Ascending aorta (tissue), 2 donors: ENCODE results near the gene COL6A2. TPM values are rescaled to one million over a fixed set of nuclear protein-coding genes. Genes with fewer than 3 reads are reported as not detected.

Experiments
- DNase-seq, 2 donors: peaks; one replicate each; pipeline ENCODE4 v3.0.0-alpha.2; 2019; ENCODE audit warnings: low spot score in 2 of 2
- H3K27ac ChIP-seq, 2 donors: fragments of 200-600 bp; sonication (generic); one replicate each; pipeline ENCODE4 v1.5.1; 2016 to 2017; ENCODE audit warnings: mild to moderate bottlenecking in 1 of 2
- H3K27me3 ChIP-seq: fragments of 200-600 bp; sonication (generic); one replicate; pipeline ENCODE4 v1.5.1; 2017
- H3K36me3 ChIP-seq, 2 donors: fragments of 200-600 bp; sonication (generic); one replicate each; pipeline ENCODE4 v1.5.1; 2016
- H3K4me1 ChIP-seq, 2 donors: fragments of 200-600 bp; sonication (generic); one replicate each; pipeline ENCODE4 v1.5.1; 2016 to 2017; ENCODE audit warnings: mild to moderate bottlenecking in 1 of 2
- H3K4me3 ChIP-seq, 2 donors: fragments of 200-600 bp; sonication (generic); one replicate each; pipeline ENCODE4 v1.5.1; 2016 to 2017; ENCODE audit warnings: mild to moderate bottlenecking in 1 of 2
- H3K9me3 ChIP-seq, 2 donors: fragments of 200-600 bp; sonication (generic); one replicate each; pipeline ENCODE4 v1.5.1; 2016
- intact Hi-C: fragments of 100-400 bp; cut with DNase I; formaldehyde crosslinking; loops from one replicate; pipeline ENCODE4 v1.15.1; 2023
- total RNA-seq: library from RNA; depleted of rRNA; stranded (reverse); fragments of >200 nt; gene quantifications from one replicate; pipeline ENCODE4 v1.1.0, GENCODE V29; 2016
- TF ChIP-seq, protein P1 (sequence below), 3 experiments: fragments of 200-600 bp in 2 of 3; fragments of 450-650 bp in 1 of 3; sonication (generic) in 2 of 3; IDR thresholded peaks; one replicate each; pipeline ENCODE4 v1.5.1; 2016 to 2019; ENCODE audit warnings: antibody characterized with exemption in 3 of 3, mild to moderate bottlenecking in 1 of 3, moderate library complexity in 1 of 3

COL6A2 gene
- total RNA-seq, 1 donor from 2014 or later, result 1,704 TPM

DNA sequence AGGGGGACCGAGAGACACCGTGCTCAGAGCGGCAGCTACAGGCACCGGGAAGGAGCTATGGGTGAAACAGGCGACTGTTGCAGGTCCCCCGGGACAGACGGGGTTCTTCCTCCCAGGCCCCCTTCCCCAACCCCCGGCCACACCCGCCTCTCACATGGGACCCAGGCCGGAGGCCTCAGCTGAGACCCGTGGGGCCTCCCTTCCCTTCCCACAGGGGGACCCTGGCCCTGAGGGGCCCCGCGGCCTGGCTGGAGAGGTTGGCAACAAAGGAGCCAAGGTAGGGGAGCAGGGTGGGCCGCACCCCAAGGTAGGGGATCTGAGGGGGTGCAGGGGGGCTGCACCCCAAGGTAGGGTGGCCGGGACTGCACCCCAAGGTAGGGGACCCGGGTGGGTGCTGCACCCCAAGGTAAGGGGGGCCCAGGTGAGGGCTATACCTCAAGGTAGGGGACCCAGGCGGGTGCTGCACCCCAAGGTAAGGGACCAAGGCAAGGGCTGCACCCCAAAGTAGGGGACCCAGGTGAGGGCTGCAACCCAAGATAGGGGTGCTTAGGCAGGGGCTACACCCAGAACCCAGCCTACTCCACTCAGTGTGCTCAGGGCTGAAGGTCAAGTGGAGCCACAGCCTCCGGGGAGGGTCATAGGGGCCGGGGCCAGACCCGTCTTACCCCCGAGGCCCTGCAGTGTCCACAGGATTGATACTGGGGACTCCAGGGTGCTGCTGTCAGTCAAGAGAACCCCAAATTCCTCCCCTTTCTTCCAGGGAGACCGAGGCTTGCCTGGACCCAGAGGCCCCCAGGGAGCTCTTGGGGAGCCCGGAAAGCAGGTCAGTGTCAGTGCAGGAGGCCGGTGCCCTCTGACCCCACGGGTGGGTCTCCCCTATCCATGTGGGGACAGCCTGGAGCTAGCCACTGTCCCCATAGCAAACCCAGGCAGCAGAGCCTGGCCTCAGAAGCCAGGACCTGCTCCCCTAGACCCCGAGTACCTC, 22.7 kb downstream of the COL6A2 start:
- Histone ChIP-seq H3K9me3 (no peaks in the 10 kb centered on the region), H3K27ac (peak overlapping the region; percentile 12 to 22), H3K4me1 (no peaks in the 10 kb centered on the region), H3K4me3 (no peak overlapping the region), H3K27me3 (no peaks in the 10 kb centered on the region), H3K36me3 (peaks cover 92 to 94% of the 10 kb centered on the region in 2 donors)
- DNase-seq, result peak in 1 of 2 donors; percentile 53
- TF ChIP-seq, protein P1, sequence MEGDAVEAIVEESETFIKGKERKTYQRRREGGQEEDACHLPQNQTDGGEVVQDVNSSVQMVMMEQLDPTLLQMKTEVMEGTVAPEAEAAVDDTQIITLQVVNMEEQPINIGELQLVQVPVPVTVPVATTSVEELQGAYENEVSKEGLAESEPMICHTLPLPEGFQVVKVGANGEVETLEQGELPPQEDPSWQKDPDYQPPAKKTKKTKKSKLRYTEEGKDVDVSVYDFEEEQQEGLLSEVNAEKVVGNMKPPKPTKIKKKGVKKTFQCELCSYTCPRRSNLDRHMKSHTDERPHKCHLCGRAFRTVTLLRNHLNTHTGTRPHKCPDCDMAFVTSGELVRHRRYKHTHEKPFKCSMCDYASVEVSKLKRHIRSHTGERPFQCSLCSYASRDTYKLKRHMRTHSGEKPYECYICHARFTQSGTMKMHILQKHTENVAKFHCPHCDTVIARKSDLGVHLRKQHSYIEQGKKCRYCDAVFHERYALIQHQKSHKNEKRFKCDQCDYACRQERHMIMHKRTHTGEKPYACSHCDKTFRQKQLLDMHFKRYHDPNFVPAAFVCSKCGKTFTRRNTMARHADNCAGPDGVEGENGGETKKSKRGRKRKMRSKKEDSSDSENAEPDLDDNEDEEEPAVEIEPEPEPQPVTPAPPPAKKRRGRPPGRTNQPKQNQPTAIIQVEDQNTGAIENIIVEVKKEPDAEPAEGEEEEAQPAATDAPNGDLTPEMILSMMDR (IDR thresholded peaks at IDR 0.05), result no peak
- intact Hi-C loops, result no loop called here

DNA sequence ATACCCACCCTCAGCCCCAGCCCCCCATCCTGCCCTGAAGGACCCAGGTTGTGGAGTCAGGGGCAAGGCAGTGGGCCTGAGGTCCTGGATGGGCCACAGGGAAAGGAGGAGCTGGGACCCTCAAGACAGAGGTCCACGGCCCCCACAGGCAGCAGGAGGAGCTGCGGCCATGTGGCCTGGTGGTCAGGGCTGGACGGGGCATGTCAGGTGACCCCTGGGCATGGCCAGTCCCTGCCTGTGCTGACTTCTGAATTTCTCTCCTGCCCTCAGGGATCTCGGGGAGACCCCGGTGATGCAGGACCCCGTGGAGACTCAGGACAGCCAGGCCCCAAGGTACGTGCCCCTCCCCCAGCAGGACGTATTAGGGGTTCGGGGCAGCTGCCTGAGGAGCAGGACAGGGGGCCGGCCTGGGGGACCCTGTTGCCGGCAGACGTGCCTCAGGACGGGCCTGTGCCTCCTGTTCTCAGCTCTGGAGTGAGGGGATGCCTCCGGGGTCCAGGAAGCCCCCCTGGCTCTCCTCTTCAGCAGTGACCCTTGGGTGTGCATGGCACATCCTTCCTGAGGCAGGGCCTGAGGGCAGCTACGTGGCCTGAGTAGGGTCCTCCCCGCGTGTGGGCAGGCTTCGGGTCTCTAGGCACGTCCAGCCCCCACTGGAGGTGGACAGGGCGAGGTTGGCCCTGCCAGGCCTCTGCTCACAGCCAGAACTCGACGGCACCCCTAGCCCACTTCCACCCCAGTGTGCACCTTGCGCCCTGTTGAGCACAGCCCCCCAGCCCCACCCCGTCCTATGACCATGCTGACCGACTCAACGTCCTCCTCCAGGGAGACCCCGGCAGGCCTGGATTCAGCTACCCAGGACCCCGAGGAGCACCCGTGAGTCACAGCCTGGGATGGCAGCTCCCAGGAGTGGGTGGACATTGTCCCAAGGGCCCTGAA, 23.6 kb downstream of the COL6A2 start:
- intact Hi-C loops, result no loop called here
- Histone ChIP-seq H3K9me3 (no peaks in the 10 kb centered on the region), H3K27ac (peak overlapping the region in 1 of 2 donors; percentile 22), H3K36me3 (peaks cover 92 to 94% of the 10 kb centered on the region in 2 donors), H3K4me3 (no peak overlapping the region), H3K4me1 (no peaks in the 10 kb centered on the region), H3K27me3 (no peaks in the 10 kb centered on the region)
- DNase-seq, result peak; percentile 6 to 62
- TF ChIP-seq, protein P1 (IDR thresholded peaks at IDR 0.05), result no peak

DNA sequence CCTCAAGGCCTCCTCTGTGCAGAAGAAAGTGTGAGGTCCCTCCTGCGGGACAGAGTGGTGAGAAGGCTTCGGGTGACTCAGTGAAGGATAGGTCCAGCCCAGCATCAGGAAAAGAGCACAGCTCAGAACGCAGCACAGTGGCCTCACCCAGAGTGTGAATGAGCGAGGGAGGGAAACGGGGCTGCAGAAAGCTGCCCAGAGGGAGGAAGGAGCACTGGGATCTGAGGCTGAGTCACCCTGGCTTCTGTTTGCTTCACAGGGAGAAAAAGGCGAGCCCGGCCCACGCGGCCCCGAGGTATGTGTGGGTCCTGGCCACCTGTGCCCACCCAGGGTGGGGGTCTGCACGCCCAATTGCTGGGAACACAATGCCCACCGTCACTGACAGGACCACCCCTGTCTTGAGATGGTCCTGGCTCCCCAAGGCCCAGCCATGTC, 24.3 kb downstream of the COL6A2 start:
- DNase-seq, result peak in 1 of 2 donors; percentile 59
- Histone ChIP-seq H3K27ac (peak overlapping the region in 1 of 2 donors; percentile 9), H3K27me3 (no peaks in the 10 kb centered on the region), H3K4me3 (no peak overlapping the region), H3K4me1 (no peaks in the 10 kb centered on the region), H3K36me3 (peaks cover 92 to 94% of the 10 kb centered on the region in 2 donors), H3K9me3 (no peaks in the 10 kb centered on the region)
- TF ChIP-seq, protein P1 (IDR thresholded peaks at IDR 0.05), result no peak
- intact Hi-C loops, result no loop called here

DNA sequence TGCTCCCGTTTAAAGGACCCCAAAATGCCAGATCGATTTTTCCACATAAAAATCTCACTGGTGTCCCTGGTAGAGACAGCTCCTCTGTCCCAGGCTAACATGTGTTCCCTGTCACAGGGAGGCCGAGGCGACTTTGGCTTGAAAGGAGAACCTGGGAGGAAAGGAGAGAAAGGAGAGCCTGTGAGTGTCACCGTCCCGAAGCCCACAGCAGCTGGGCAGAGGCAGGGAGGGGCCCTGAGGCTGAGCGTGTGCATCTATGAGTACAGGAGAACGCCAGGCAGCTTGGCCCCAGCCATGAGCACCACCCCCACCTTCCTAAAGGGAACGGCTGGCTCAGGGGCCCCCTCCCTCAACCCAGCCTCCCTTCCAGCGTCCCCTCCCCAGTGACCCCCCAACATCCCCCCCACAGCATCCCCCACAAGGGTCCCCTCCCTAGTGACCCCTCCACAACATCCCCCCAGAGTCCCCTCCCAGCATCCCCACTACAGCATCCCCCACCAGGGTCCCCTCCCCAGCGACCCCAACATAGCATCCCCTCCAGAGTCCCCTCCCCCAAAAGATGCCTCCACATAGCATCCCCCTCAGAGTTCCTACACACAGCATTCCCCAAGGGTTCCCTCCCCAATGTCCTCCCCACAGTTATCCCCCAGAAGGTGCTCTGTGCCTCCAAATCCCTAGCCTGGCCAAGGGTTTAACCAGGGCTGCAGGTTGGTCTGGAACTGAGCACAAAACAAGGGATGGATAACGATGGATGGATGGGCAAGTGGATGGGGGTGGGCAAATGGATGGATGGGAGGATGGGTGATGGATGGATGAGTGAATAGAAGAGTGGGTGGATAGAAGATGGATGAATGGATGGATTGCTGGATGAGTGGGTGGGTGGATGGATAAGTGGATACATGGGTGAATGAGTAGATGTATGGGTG, 25.1 kb downstream of the COL6A2 start:
- H3K36me3 ChIP-seq, result peaks cover 91 to 94% of the 10 kb centered on the region in 2 donors
- no peaks in the 10 kb centered on the region for H3K4me1 ChIP-seq
- DNase-seq, result peak; percentile 3 to 52
- no peaks in the 10 kb centered on the region for H3K27me3 ChIP-seq
- H3K4me3 ChIP-seq, result no peak overlapping the region
- no peaks in the 10 kb centered on the region for H3K9me3 ChIP-seq
- intact Hi-C loops, result no loop called here
- TF ChIP-seq, protein P1 (IDR thresholded peaks at IDR 0.05), result no peak
- H3K27ac ChIP-seq, result peak overlapping the region in 1 of 2 donors; percentile 9
